ENCODE data around the gene SLC12A4. TPM values are rescaled to one million over a fixed set of nuclear protein-coding genes. Genes with fewer than 3 reads are reported as not detected.
A peak's percentile ranks its signal among the peaks of the same experiment; 100 is the strongest.

The SLC12A4 gene
- total and polyA plus RNA-seq, 2 of the 13 experiments (the other 11 are each of a cell fraction or from before 2014, with no cell fraction given) = 65.1 to 84.3 TPM

DNA sequence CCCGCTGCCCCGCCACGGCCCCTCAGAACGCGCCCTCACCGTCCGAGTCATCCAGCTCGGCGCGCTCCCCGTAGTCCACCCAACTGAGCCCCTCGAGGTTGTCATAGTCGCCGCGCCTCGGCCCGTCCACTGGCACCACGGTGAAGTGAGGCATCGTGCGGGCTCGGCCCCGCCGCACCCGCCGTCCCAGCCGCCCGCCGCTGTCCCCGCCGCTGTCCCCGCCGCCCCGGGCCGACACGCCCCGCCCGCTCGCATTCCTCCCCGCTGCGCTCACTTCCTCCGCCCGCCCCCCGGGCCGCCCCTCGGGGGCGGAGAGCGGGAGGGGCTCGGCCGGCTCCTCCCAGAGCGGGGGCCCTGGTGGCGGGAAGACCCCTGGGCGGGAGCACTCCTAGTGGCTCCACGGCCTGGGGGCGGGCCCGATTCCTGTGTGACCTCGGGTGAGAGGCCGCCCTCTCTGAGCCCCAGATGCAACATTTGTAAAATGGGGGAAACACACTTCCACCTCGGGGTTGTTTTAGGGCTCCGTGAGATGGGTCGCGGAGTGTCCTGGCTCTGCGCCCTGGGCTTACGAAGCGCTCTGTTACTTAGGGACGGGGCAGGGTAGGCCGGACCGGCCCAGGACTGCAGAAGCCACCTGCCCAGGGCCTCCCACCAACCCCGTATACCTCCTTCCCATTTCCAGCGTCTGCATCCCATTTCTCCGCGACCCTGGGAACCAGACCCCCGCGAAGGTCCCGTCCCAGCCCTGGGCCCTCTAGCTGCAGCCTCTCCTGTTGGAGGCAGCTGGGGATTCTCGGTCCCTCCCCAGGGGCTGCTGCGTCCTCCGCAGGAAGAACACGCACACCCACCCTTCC, at the start of gene SLC12A4 (continued):
- TF ChIP-seq, protein P1, sequence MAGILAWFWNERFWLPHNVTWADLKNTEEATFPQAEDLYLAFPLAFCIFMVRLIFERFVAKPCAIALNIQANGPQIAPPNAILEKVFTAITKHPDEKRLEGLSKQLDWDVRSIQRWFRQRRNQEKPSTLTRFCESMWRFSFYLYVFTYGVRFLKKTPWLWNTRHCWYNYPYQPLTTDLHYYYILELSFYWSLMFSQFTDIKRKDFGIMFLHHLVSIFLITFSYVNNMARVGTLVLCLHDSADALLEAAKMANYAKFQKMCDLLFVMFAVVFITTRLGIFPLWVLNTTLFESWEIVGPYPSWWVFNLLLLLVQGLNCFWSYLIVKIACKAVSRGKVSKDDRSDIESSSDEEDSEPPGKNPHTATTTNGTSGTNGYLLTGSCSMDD (CRISPR knock-in tag; IDR thresholded peaks at IDR 0.05) = peak; percentile 55; the same call in 1 of the 2 replicates
- TF ChIP-seq ZNF24 (IDR thresholded peaks at IDR 0.05) = no peak
- TF ChIP-seq, protein P2, sequence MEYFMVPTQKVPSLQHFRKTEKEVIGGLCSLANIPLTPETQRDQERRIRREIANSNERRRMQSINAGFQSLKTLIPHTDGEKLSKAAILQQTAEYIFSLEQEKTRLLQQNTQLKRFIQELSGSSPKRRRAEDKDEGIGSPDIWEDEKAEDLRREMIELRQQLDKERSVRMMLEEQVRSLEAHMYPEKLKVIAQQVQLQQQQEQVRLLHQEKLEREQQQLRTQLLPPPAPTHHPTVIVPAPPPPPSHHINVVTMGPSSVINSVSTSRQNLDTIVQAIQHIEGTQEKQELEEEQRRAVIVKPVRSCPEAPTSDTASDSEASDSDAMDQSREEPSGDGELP (IDR thresholded peaks at IDR 0.05; ENCODE audit: borderline replicate concordance, low read depth) = peak; percentile 53; the same call in 1 of the 2 replicates
- TF ChIP-seq PHF5A (CRISPR knock-in tag; IDR thresholded peaks at IDR 0.05; ENCODE audit: low read depth, unreplicated experiment) = peak; percentile 69
- no peak for TF ChIP-seq SETDB1 (CRISPR knock-in tag; IDR thresholded peaks at IDR 0.05; ENCODE audit: borderline replicate concordance)
- no peak for TF ChIP-seq ATRX (CRISPR knock-in tag; IDR thresholded peaks at IDR 0.05; ENCODE audit: borderline replicate concordance)
- no peak for TF ChIP-seq JDP2 (CRISPR knock-in tag; IDR thresholded peaks at IDR 0.05; ENCODE audit: borderline replicate concordance)
- peak; percentile 77; the same call in 1 of the 2 replicates for TF ChIP-seq ZNF816 (CRISPR knock-in tag; IDR thresholded peaks at IDR 0.05; ENCODE audit: borderline replicate concordance)
- TF ChIP-seq SIX1 (CRISPR knock-in tag; IDR thresholded peaks at IDR 0.05; ENCODE audit: borderline replicate concordance) = 0 out of 2 replicates have a peak, but pooled peaks have one; percentile 3
- no peak for TF ChIP-seq PLRG1 (conservative IDR thresholded peaks at IDR 0.05)
- TF ChIP-seq ZNF652 (CRISPR knock-in tag; IDR thresholded peaks at IDR 0.05; ENCODE audit: borderline replicate concordance, low read depth) = no peak
- TF ChIP-seq ZFP62 (CRISPR knock-in tag; IDR thresholded peaks at IDR 0.05) = no peak
- TF ChIP-seq SSRP1 (CRISPR knock-in tag; IDR thresholded peaks at IDR 0.05) = no peak
- TF ChIP-seq, protein P3, sequence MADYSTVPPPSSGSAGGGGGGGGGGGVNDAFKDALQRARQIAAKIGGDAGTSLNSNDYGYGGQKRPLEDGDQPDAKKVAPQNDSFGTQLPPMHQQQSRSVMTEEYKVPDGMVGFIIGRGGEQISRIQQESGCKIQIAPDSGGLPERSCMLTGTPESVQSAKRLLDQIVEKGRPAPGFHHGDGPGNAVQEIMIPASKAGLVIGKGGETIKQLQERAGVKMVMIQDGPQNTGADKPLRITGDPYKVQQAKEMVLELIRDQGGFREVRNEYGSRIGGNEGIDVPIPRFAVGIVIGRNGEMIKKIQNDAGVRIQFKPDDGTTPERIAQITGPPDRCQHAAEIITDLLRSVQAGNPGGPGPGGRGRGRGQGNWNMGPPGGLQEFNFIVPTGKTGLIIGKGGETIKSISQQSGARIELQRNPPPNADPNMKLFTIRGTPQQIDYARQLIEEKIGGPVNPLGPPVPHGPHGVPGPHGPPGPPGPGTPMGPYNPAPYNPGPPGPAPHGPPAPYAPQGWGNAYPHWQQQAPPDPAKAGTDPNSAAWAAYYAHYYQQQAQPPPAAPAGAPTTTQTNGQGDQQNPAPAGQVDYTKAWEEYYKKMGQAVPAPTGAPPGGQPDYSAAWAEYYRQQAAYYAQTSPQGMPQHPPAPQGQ (CRISPR knock-in tag; IDR thresholded peaks at IDR 0.05; ENCODE audit: borderline replicate concordance) = 0 out of 2 replicates have a peak, but pooled peaks have one; percentile 14
- TF ChIP-seq, protein P4, sequence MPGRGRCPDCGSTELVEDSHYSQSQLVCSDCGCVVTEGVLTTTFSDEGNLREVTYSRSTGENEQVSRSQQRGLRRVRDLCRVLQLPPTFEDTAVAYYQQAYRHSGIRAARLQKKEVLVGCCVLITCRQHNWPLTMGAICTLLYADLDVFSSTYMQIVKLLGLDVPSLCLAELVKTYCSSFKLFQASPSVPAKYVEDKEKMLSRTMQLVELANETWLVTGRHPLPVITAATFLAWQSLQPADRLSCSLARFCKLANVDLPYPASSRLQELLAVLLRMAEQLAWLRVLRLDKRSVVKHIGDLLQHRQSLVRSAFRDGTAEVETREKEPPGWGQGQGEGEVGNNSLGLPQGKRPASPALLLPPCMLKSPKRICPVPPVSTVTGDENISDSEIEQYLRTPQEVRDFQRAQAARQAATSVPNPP (CRISPR knock-in tag; IDR thresholded peaks at IDR 0.05) = peak; percentile 90; the same call in 1 of the 2 replicates
- peak; percentile 64 for TF ChIP-seq HOXA3 (CRISPR knock-in tag; IDR thresholded peaks at IDR 0.05)
- no peak for TF ChIP-seq THYN1 (CRISPR knock-in tag; IDR thresholded peaks at IDR 0.05; ENCODE audit: borderline replicate concordance, low read depth)
- TF ChIP-seq, protein P5, sequence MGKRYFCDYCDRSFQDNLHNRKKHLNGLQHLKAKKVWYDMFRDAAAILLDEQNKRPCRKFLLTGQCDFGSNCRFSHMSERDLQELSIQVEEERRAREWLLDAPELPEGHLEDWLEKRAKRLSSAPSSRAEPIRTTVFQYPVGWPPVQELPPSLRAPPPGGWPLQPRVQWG (CRISPR knock-in tag; IDR thresholded peaks at IDR 0.05; ENCODE audit: borderline replicate concordance, low read depth) = no peak
- TF ChIP-seq, protein P6, sequence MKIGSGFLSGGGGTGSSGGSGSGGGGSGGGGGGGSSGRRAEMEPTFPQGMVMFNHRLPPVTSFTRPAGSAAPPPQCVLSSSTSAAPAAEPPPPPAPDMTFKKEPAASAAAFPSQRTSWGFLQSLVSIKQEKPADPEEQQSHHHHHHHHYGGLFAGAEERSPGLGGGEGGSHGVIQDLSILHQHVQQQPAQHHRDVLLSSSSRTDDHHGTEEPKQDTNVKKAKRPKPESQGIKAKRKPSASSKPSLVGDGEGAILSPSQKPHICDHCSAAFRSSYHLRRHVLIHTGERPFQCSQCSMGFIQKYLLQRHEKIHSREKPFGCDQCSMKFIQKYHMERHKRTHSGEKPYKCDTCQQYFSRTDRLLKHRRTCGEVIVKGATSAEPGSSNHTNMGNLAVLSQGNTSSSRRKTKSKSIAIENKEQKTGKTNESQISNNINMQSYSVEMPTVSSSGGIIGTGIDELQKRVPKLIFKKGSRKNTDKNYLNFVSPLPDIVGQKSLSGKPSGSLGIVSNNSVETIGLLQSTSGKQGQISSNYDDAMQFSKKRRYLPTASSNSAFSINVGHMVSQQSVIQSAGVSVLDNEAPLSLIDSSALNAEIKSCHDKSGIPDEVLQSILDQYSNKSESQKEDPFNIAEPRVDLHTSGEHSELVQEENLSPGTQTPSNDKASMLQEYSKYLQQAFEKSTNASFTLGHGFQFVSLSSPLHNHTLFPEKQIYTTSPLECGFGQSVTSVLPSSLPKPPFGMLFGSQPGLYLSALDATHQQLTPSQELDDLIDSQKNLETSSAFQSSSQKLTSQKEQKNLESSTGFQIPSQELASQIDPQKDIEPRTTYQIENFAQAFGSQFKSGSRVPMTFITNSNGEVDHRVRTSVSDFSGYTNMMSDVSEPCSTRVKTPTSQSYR (CRISPR knock-in tag; IDR thresholded peaks at IDR 0.05; ENCODE audit: borderline replicate concordance) = 0 out of 2 replicates have a peak, but pooled peaks have one; percentile 8
- no peak for TF ChIP-seq ZNF557 (CRISPR knock-in tag; IDR thresholded peaks at IDR 0.05)
- peak; percentile 98 for TF ChIP-seq ZFP36 (IDR thresholded peaks at IDR 0.05; ENCODE audit: borderline replicate concordance, low read depth, low read length, partially characterized antibody)
